Erythroblast (primary cell): ENCODE results near the gene IRF9.
"Not testable (repeated sequence)": the region's sequence is repeated elsewhere in the genome, so short reads cannot be mapped to it uniquely, and the experiment has no call there.

Experiments used
- DNase-seq, 2 experiments: peaks; one replicate each; lab custom pipeline; 2025; lab: John Stamatoyannopoulos, UW
- GATA1 ChIP-seq: IDR thresholded peaks from 2 replicates; pipeline ENCODE4 v1.6.1; 2011; ENCODE audit warnings: low read depth, mild to moderate bottlenecking, control low read depth, low read length, moderate library complexity
- POLR2A ChIP-seq: IDR thresholded peaks from 2 replicates; pipeline ENCODE4 v1.6.1; 2011; ENCODE audit warnings: mild to moderate bottlenecking, low read length

The IRF9 gene

GRCh38 chr14:24189460-24189859 is 28.4 kb downstream of the IRF9 start:
- DNase-seq = no peak
- no peak for TF ChIP-seq GATA1
- TF ChIP-seq POLR2A = no peak

GRCh38 chr14:24190416-24190815 is 29.4 kb downstream of the IRF9 start:
- DNase-seq = no peak
- no peak for TF ChIP-seq POLR2A
- no peak for TF ChIP-seq GATA1

- no peak for DNase-seq
- TF ChIP-seq POLR2A (no peak), GATA1 (no peak)
These were observed 31.9 kb downstream of the IRF9 start for GRCh38 chr14:24192933-24193332.

- no peak for TF ChIP-seq POLR2A
- no peak for TF ChIP-seq GATA1
- peak in 1 of 2 experiments; percentile 31 for DNase-seq
These were observed 33.3 kb downstream of the IRF9 start for GRCh38 chr14:24194186-24194872.

GRCh38 chr14:24194873-24195185 is 33.8 kb downstream of the IRF9 start:
- no peak for DNase-seq
- TF ChIP-seq POLR2A = no peak
- TF ChIP-seq GATA1 = no peak

GRCh38 chr14:24195186-24196070 is 34.4 kb downstream of the IRF9 start, which contains the start of gene TM9SF1:
TM9SF1 (minus strand) TSS chr14:24195441; CDS start chr14:24195019, 422 bp downstream.
- peak; percentile 92 to 93 for DNase-seq
- TF ChIP-seq GATA1 (no peak), POLR2A (peak; percentile 84)

GRCh38 chr14:24196071-24197055 is 35.3 kb downstream of the IRF9 start:
- TF ChIP-seq POLR2A (no peak), GATA1 (no peak)
- DNase-seq = peak; percentile 63 to 72

- peak; percentile 32 to 52 for DNase-seq
- TF ChIP-seq GATA1 (no peak), POLR2A (no peak)
These were observed 36.0 kb downstream of the IRF9 start for GRCh38 chr14:24197056-24197450.

GRCh38 chr14:24198814-24199524 is 37.9 kb downstream of the IRF9 start:
- TF ChIP-seq GATA1 = no peak
- no peak for TF ChIP-seq POLR2A
- DNase-seq = no peak

GRCh38 chr14:24202538-24202937 is 41.5 kb downstream of the IRF9 start:
- DNase-seq = not testable (repeated sequence)

- DNase-seq = not testable (repeated sequence)
These were observed 42.3 kb downstream of the IRF9 start for GRCh38 chr14:24203249-24203886.

GRCh38 chr14:24204163-24205146 is 43.4 kb downstream of the IRF9 start:
- TF ChIP-seq POLR2A = no peak
- no peak for TF ChIP-seq GATA1
- no peak for DNase-seq
